Eye (tissue), 1 donor: Measurements from ENCODE around the gene CFAP97D2.

Experiments used
- DNase-seq: peaks from one replicate; pipeline ENCODE4 v3.0.0-alpha.2; 2015

Gene CFAP97D2

GRCh38 chr13:114200399-114200911, 21.4 kb downstream of the CFAP97D2 start:
- DNase-seq: peak; percentile 55

GRCh38 chr13:114202581-114202980, 23.5 kb downstream of the CFAP97D2 start:
- DNase-seq: no peak

GRCh38 chr13:114203536-114203935, 24.5 kb downstream of the CFAP97D2 start:
- no peak for DNase-seq

GRCh38 chr13:114204894-114205293, 25.8 kb downstream of the CFAP97D2 start:
- DNase-seq: no peak

GRCh38 chr13:114208134-114208533, 29.1 kb downstream of the CFAP97D2 start:
- no peak for DNase-seq

- no peak for DNase-seq
These were observed 32.5 kb downstream of the CFAP97D2 start for GRCh38 chr13:114211446-114212157.

- DNase-seq: no peak
These were observed 33.1 kb downstream of the CFAP97D2 start for GRCh38 chr13:114212158-114212495.

GRCh38 chr13:114213980-114214379, 34.9 kb downstream of the CFAP97D2 start:
- DNase-seq: no peak

- DNase-seq: no peak
These were observed 40.3 kb downstream of the CFAP97D2 start for GRCh38 chr13:114219392-114219791.

GRCh38 chr13:114222461-114222968, 43.5 kb downstream of the CFAP97D2 start:
- peak; percentile 9 for DNase-seq

GRCh38 chr13:114224201-114224600, 45.1 kb downstream of the CFAP97D2 start:
- DNase-seq: no peak

- DNase-seq: no peak
These were observed 46.6 kb downstream of the CFAP97D2 start for GRCh38 chr13:114225610-114226009.

GRCh38 chr13:114226088-114226487, 47.0 kb downstream of the CFAP97D2 start:
- peak; percentile 17 for DNase-seq

- DNase-seq: peak; percentile 95
These were observed 47.8 kb downstream of the CFAP97D2 start for GRCh38 chr13:114226699-114227323.

- DNase-seq: no peak
These were observed 48.5 kb downstream of the CFAP97D2 start for GRCh38 chr13:114227528-114227927.

- DNase-seq: no peak
These were observed 49.1 kb downstream of the CFAP97D2 start for GRCh38 chr13:114228176-114228575.

- DNase-seq: no peak
These were observed 50.4 kb downstream of the CFAP97D2 start for GRCh38 chr13:114229506-114229905.

- DNase-seq: no peak
These were observed 51.1 kb downstream of the CFAP97D2 start for GRCh38 chr13:114230117-114230516.

GRCh38 chr13:114230575-114230974, 51.5 kb downstream of the CFAP97D2 start:
- DNase-seq: no peak

GRCh38 chr13:114231886-114232285, 52.8 kb downstream of the CFAP97D2 start:
- DNase-seq: no peak

- no peak for DNase-seq
These were observed 55.2 kb downstream of the CFAP97D2 start for GRCh38 chr13:114234266-114234644.

- DNase-seq: peak; percentile 96
These were observed 55.8 kb downstream of the CFAP97D2 start, which contains the start of gene CDC16 for GRCh38 chr13:114234645-114235421. Gene CDC16, plus strand, starts transcription at chr13:114234897. Its CDS starts 188 bp downstream, at chr13:114235085.

- no peak for DNase-seq
These were observed 56.6 kb downstream of the CFAP97D2 start for GRCh38 chr13:114235697-114236096.
